ENCODE data around the gene RAD51B.

Gene RAD51B

GRCh38 chr14:67852926-67853604, 33.5 kb downstream of the RAD51B start:
- H3K4me3 ChIP-seq (ENCODE audit: low read depth, low read length): no peak overlapping the region
- peak; percentile 5 for DNase-seq (ENCODE audit: low read depth)
- TF ChIP-seq CTCF (IDR thresholded peaks at IDR 0.05; ENCODE audit: insufficient read depth, low read depth, low read length, missing control alignments): no peak

- no peak for TF ChIP-seq CTCF (IDR thresholded peaks at IDR 0.05; ENCODE audit: insufficient read depth, low read depth, low read length, missing control alignments)
- no peak for DNase-seq (ENCODE audit: low read depth)
- H3K4me3 ChIP-seq (ENCODE audit: low read depth, low read length): no peak overlapping the region
Observed at GRCh38 chr14:67853715-67854114, 34.1 kb downstream of the RAD51B start.

- DNase-seq (ENCODE audit: low read depth): no peak
Observed at GRCh38 chr14:67856827-67857226, 37.2 kb downstream of the RAD51B start.

GRCh38 chr14:67857778-67858350, 38.3 kb downstream of the RAD51B start:
- no peak for DNase-seq (ENCODE audit: low read depth)
- H3K4me3 ChIP-seq (ENCODE audit: low read depth, low read length): no peak overlapping the region
- TF ChIP-seq CTCF (IDR thresholded peaks at IDR 0.05; ENCODE audit: insufficient read depth, low read depth, low read length, missing control alignments): no peak

More at GRCh38 chr14:67856827-67857226, 37.2 kb downstream of the RAD51B start:
- H3K4me3 ChIP-seq (ENCODE audit: low read depth, low read length): no peak overlapping the region
- TF ChIP-seq CTCF (IDR thresholded peaks at IDR 0.05; ENCODE audit: insufficient read depth, low read depth, low read length, missing control alignments): no peak

GRCh38 chr14:67859169-67859749, 39.7 kb downstream of the RAD51B start:
- no peak for TF ChIP-seq CTCF (IDR thresholded peaks at IDR 0.05; ENCODE audit: insufficient read depth, low read depth, low read length, missing control alignments)
- DNase-seq (ENCODE audit: low read depth): no peak
- H3K4me3 ChIP-seq (ENCODE audit: low read depth, low read length): no peak overlapping the region

- DNase-seq (ENCODE audit: low read depth): no peak
- H3K4me3 ChIP-seq (ENCODE audit: low read depth, low read length): no peak overlapping the region
- TF ChIP-seq CTCF (IDR thresholded peaks at IDR 0.05; ENCODE audit: insufficient read depth, low read depth, low read length, missing control alignments): no peak
Observed at GRCh38 chr14:67863223-67863622, 43.6 kb downstream of the RAD51B start.

All from GM12865 (cell line).